ENCODE results near the gene ADRB2.

DNA sequence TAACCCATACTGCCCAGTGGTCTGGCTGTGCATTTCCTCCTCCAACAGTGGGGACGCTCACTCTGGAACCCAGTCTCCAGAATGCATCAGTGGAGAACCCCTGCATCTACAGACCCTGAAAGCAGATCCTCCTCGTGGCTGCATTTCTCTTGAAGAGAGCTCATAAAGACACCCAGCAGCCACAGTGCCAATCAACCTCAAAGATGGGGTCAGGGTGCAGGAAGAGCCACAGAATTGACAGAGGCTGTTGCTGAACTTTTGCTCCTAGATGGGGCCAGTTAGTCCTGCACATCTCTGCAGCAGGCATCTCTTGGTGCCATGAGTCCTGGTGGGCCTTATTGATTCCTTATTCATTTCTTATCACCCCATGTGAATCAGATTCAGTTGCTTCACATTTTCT, 39.6 kb downstream of the ADRB2 start:
- no peak for TF ChIP-seq CTCF (IDR thresholded peaks at IDR 0.05 in 2 of 3, conservative IDR thresholded peaks at IDR 0.05 in 1 of 3; ENCODE audit: borderline replicate concordance in 1 of 3, insufficient read depth in 1 of 3, low read depth in 2 of 3, low read length in 2 of 3)
- TF ChIP-seq, protein P1, sequence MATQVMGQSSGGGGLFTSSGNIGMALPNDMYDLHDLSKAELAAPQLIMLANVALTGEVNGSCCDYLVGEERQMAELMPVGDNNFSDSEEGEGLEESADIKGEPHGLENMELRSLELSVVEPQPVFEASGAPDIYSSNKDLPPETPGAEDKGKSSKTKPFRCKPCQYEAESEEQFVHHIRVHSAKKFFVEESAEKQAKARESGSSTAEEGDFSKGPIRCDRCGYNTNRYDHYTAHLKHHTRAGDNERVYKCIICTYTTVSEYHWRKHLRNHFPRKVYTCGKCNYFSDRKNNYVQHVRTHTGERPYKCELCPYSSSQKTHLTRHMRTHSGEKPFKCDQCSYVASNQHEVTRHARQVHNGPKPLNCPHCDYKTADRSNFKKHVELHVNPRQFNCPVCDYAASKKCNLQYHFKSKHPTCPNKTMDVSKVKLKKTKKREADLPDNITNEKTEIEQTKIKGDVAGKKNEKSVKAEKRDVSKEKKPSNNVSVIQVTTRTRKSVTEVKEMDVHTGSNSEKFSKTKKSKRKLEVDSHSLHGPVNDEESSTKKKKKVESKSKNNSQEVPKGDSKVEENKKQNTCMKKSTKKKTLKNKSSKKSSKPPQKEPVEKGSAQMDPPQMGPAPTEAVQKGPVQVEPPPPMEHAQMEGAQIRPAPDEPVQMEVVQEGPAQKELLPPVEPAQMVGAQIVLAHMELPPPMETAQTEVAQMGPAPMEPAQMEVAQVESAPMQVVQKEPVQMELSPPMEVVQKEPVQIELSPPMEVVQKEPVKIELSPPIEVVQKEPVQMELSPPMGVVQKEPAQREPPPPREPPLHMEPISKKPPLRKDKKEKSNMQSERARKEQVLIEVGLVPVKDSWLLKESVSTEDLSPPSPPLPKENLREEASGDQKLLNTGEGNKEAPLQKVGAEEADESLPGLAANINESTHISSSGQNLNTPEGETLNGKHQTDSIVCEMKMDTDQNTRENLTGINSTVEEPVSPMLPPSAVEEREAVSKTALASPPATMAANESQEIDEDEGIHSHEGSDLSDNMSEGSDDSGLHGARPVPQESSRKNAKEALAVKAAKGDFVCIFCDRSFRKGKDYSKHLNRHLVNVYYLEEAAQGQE (IDR thresholded peaks at IDR 0.05; ENCODE audit: low read depth): no peak
- TF ChIP-seq POLR2A (IDR thresholded peaks at IDR 0.05; ENCODE audit: borderline replicate concordance, extremely low read depth, insufficient read depth, insufficient read length): no peak
- TF ChIP-seq, protein P2, sequence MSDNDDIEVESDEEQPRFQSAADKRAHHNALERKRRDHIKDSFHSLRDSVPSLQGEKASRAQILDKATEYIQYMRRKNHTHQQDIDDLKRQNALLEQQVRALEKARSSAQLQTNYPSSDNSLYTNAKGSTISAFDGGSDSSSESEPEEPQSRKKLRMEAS (IDR thresholded peaks at IDR 0.05): no peak
- TF ChIP-seq POLR2AphosphoS5 (IDR thresholded peaks at IDR 0.05; ENCODE audit: low read depth, low read length): no peak
- TF ChIP-seq SP1 (IDR thresholded peaks at IDR 0.05; ENCODE audit: low read depth): no peak

Measured in HCT116 (cell line).